Esophagus muscularis mucosa (tissue), 4 donors: ENCODE measurements around the gene TBX5.

Experiments used
- CTCF ChIP-seq, 3 experiments: fragments of 200-600 bp in 2 of 3; fragments of 450-650 bp in 1 of 3; sonication (generic) in 2 of 3; IDR thresholded peaks; one replicate each; pipeline ENCODE4 v1.5.1; 2017 to 2019; ENCODE audit warnings: antibody characterized with exemption in 3 of 3, mild to moderate bottlenecking in 2 of 3, moderate library complexity in 1 of 3
- EP300 ChIP-seq: sonication (generic); formaldehyde crosslinking; IDR thresholded peaks from one replicate; pipeline ENCODE4 v1.6.1; 2017; ENCODE audit warnings: antibody characterized with exemption
- POLR2A ChIP-seq: fragments of 450-650 bp; IDR thresholded peaks from one replicate; pipeline ENCODE4 v1.6.1; 2017; ENCODE audit warnings: antibody characterized with exemption, moderate library complexity, mild to moderate bottlenecking, low read depth
- POLR2AphosphoS5 ChIP-seq, 2 donors: sonication (generic); formaldehyde crosslinking; IDR thresholded peaks; one replicate each; pipeline ENCODE4 v1.6.1; 2017; ENCODE audit warnings: antibody characterized with exemption in 2 of 2

- no peak for TF ChIP-seq POLR2AphosphoS5 (IDR thresholded peaks at IDR 0.05)
- TF ChIP-seq CTCF (IDR thresholded peaks at IDR 0.05): no peak
- no peak for TF ChIP-seq POLR2A
- TF ChIP-seq EP300: no peak
Observed at GRCh38 chr12:114395233-114395632, 10.7 kb downstream of the TBX5 start.
